ENCODE results near the gene SAP25.

- TF ChIP-seq CTCF (IDR thresholded peaks at IDR 0.05; ENCODE audit: low read depth, low read length, missing input control): no peak
- no peak for TF ChIP-seq FOXA1 (IDR thresholded peaks at IDR 0.05)
- TF ChIP-seq MAX (IDR thresholded peaks at IDR 0.05): no peak
- TF ChIP-seq ATF3 (IDR thresholded peaks at IDR 0.05): no peak
- TF ChIP-seq SP1 (IDR thresholded peaks at IDR 0.05): no peak
- TF ChIP-seq REST (IDR thresholded peaks at IDR 0.05): no peak
- TF ChIP-seq YY1 (IDR thresholded peaks at IDR 0.05): no peak
- TF ChIP-seq RAD21 (IDR thresholded peaks at IDR 0.05): no peak
- TF ChIP-seq JUND (IDR thresholded peaks at IDR 0.05): no peak
- TF ChIP-seq GABPA (IDR thresholded peaks at IDR 0.05 in 1 of 2, conservative IDR thresholded peaks at IDR 0.05 in 1 of 2): no peak
- TF ChIP-seq RXRA (IDR thresholded peaks at IDR 0.05): no peak
Measured at GRCh38 chr7:100620804-100621203, 47.1 kb upstream of the SAP25 start.
